Activated CD4-positive, alpha-beta T cell treated with anti-CD3 and anti-CD28 coated beads, Interleukin-2, amount 10 ng/mL, durations not matched to agents 7 days and 5 days (primary cell): ENCODE results near the gene PLAAT3. TPM values are rescaled to one million over a fixed set of nuclear protein-coding genes. Genes with fewer than 3 reads are reported as not detected.

ENCODE experiments used
- CTCF ChIA-PET: fragments of 350-600 bp; sonication (Branson Sonifier 250); formaldehyde crosslinking; loops from one replicate; lab custom pipeline; 2021; ENCODE audit warnings: antibody characterized with exemption; lab: Charles Lee
- POLR2A ChIA-PET: fragments of 350-600 bp; sonication (Branson Sonifier 250); formaldehyde crosslinking; loops from one replicate; lab custom pipeline; 2021; ENCODE audit warnings: antibody characterized with exemption; lab: Charles Lee
- DNase-seq: peaks from one replicate; pipeline ENCODE4 v3.0.0-alpha.2; 2020
- H3K27ac Mint-ChIP-seq: one replicate; pipeline ENCODE4 v1.8.0; 2021; ENCODE audit warnings: mild to moderate bottlenecking, moderate library complexity, mixed read lengths
- H3K27me3 Mint-ChIP-seq: one replicate; pipeline ENCODE4 v1.8.0; 2021; ENCODE audit warnings: mixed read lengths
- H3K36me3 Mint-ChIP-seq: one replicate; pipeline ENCODE4 v1.8.0; 2021; ENCODE audit warnings: low read depth, mixed read lengths
- H3K4me1 Mint-ChIP-seq: one replicate; pipeline ENCODE4 v1.8.0; 2021; ENCODE audit warnings: mixed read lengths
- H3K4me3 Mint-ChIP-seq: one replicate; pipeline ENCODE4 v1.8.0; 2021; ENCODE audit warnings: mild to moderate bottlenecking, moderate library complexity, mixed read lengths
- H3K9me3 Mint-ChIP-seq: one replicate; pipeline ENCODE4 v1.8.0; 2021; ENCODE audit warnings: mixed read lengths
- total RNA-seq, 2 experiments: library from RNA; stranded (reverse); gene quantifications; one replicate each; pipeline ENCODE4 v1.2.3, GENCODE V29; 2021

Gene PLAAT3
- total RNA-seq, 2 experiments from 2014 or later = 1.3 to 1.9 TPM

DNA sequence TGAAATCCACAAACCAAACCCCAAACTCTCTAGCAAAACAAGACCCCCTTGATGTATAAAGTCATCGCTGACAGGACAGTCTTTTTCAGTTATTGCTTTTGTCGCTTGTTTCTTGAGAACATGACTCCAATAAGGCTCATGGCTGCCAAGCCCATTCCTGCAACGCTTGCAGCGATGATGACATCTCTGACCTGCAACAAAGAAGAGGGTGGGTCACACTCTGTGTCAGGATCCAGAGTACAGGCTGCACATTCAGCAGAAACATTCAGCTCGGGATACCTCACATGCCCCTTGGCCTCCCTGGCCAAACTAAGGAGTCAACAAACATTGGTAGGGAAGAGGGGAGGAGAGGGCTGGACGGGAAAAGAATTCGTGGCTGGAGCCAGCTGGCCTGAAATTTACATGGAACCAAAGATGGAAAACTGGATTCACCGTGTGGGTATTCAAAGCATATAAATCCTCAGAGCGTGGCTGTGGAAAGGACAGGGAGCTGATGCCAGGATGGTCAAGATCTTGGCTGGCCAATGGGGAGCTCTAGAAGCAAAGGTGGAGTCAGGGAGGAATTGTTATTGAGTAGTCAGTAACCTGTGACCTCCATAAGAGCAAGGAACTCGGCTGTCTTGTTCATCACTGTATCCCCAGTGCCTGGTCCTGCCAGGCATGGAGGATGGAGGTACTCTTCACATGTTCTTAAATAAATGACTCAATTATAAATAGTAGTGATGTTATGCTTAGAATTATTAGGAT is 39.2 kb downstream of the PLAAT3 start:
- Mint-ChIP-seq H3K27me3 (peaks cover 8% of the 10 kb centered on the region), H3K4me1 (peaks cover 24% of the 10 kb centered on the region), H3K27ac (peak overlapping the region; percentile 85), H3K36me3 (peaks cover 10% of the 10 kb centered on the region), H3K4me3 (peak overlapping the region; percentile 63), H3K9me3 (peaks cover 7% of the 10 kb centered on the region)
- DNase-seq = no peak
- ChIA-PET POLR2A (interaction anchor here (0.6 kb wide), 1 partner anchor 38 kb away, joined by 3 read pairs; the partner anchor contains the start of gene PLAAT4), CTCF (interaction anchor here (0.7 to 2.6 kb wide), 5 partner anchors 8 to 309 kb away, joined by 3 to 7 read pairs (median 3); no protein-coding TSS in a partner anchor)

DNA sequence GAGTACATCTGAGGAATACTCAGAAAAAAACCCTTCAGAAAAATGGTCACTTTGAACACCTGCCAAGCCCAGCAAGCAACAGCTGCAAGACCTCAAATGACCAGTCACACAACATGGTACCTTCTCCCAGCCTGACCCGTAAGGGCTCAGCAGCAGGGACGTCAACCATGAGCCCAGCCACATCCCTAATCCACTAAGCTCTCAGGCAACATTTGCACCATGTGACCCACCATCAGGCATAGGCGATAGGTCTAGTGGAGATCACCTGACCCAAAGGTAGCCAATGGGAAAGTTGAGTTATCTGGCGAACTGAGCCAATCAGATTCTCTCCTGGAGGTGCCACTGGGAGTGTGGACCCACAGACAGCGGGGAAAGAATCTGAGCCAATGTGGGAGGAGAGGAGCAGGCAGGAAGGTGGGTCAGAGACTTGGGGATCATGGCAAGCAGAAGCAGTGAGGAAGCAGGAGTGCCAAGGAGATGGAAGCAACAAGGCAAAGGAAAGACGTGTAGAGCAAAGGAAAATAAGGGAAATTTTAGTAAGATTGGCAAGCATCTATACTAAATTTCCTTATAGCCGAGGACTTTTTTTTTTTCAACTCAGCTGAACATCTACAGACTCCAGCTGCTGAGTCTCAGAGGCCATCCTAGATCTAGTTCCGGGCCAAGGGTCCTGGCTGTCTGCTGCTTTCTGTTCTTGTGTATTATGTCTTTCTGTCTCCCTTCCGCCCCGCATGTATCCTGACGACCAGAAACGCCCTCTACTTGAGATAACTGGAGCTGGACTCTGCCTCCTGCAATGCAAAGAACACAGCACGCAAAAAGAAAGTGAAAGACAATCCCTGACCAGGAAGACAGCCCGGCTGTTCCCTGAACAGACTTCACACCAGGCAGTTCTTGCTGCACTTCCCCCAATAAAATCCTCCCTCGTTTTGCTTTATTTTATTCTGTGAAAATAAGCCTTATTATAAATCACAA is 40.1 kb downstream of the PLAAT3 start:
- H3K36me3 Mint-ChIP-seq = peaks cover 8% of the 10 kb centered on the region

DNA sequence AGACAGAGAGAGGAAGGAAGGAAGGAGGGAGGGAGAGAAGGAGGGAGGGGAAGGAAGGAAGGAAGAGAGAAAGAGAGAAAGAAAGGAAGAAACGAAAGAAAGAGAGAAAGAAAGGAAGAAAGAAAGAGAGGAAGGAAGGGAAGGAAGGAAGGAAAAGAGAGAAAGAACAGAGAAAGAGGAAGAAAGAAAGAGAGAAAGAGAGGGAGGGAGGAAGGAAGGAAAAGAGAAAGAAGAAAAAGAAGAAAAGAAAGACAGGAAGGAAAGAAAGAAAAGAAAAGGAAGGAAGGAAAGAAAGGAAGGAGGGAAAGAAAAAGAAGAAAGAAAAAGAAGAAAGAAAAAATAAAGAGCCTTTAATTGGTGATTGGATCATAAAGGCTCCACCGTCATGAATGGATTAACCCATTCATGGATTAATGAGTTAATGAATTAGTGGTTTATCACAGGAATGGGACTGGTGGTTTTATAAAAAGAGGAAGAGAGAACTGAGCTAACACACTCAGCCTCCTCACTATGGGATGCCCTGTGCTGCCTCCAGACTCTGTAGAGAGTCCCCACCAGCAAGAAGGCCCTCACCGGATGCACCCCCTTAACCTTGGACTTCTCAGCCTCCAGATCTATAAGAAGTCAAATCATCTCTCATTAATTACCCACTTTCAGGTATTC is 42.1 kb downstream of the PLAAT3 start:
- ChIA-PET POLR2A (no interaction called here), CTCF (no interaction called here)
- Mint-ChIP-seq H3K9me3 (no peaks in the 10 kb centered on the region), H3K27ac (no peak overlapping the region), H3K4me1 (peaks cover 36% of the 10 kb centered on the region), H3K27me3 (peaks cover 8% of the 10 kb centered on the region), H3K4me3 (no peak overlapping the region), H3K36me3 (peaks cover 8% of the 10 kb centered on the region)
- DNase-seq = no peak

More for the DNA sequence above, 40.1 kb downstream of the PLAAT3 start:
- H3K27me3 Mint-ChIP-seq = peaks cover 8% of the 10 kb centered on the region
- ChIA-PET POLR2A (interaction anchor here (0.6 kb wide), 1 partner anchor 37 kb away, joined by 3 read pairs; the partner anchor contains the start of gene PLAAT4), CTCF (interaction anchor here (0.6 to 2.6 kb wide), 8 partner anchors 8 to 310 kb away, joined by 3 to 7 read pairs (median 3); partner anchors contain the start of gene PLAAT4)
- peak; percentile 59 for DNase-seq
- peaks cover 24% of the 10 kb centered on the region for H3K4me1 Mint-ChIP-seq
- peak overlapping the region; percentile 85 for H3K27ac Mint-ChIP-seq
- H3K4me3 Mint-ChIP-seq = peak overlapping the region; percentile 63
- H3K9me3 Mint-ChIP-seq = peaks cover 5% of the 10 kb centered on the region

DNA sequence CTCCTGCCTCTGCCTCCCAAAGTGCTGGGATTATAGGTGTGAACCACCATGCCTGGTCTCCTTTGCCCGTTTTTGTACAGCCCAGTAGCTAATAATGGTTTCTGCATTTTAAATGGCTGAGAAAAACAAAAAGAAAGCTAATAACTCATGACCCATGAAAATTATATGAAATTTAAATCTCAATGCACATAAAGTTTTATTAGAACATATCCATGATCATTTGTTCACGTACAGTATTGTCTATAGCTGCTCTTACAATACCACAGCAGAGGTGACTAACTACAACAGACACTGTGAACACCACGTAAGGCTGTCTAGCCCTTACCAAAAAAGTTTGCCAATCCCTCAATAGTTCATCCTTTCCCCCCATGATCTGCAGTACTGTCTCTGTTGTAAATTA is 44.7 kb downstream of the PLAAT3 start:
- CTCF ChIA-PET = no interaction called here
- Mint-ChIP-seq H3K36me3 (peaks cover 7% of the 10 kb centered on the region), H3K27ac (no peak overlapping the region), H3K9me3 (no peaks in the 10 kb centered on the region), H3K4me1 (peaks cover 46% of the 10 kb centered on the region), H3K4me3 (no peak overlapping the region), H3K27me3 (peaks cover 8% of the 10 kb centered on the region)
- no peak for DNase-seq
- POLR2A ChIA-PET = no interaction called here

DNA sequence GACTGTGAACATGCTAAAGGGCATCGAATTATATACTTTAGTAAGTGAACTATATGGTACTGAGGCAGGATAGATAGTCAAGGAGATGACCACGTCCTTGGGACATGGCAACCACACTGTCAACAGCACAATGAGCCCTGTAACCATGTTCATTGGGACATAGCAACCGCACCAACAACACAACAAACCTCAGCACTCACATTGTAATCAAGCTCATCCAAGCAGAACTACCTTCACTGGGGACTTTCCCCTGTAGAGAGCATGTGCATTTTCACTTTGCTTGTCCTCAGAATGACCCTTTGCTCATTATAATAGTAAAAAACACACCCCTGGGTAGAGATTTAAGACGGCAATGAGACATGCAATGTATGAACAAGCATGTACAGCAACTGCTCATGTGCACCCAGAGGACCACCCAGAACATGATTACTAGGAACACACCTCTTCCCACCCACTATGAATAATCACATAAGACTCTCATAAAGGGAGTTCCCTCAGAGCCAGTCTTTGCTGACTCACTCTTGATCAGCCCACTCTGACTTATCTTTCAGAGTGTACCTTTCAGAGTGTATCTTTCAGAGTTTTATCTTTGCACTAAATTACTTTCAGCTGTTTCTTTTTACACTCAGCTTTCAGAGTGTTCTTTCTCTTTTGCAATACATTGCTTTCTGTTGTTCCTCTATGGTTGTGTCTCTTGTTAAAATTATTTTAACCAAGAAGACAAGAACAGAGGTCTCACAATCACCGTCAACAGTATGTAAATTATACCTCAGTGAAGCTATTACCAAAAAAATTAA is 47.0 kb downstream of the PLAAT3 start:
- peaks cover 8% of the 10 kb centered on the region for H3K27me3 Mint-ChIP-seq
- no peak overlapping the region for H3K4me3 Mint-ChIP-seq
- ChIA-PET CTCF (interaction anchor here (1.1 to 1.7 kb wide), 3 partner anchors 11 to 22 kb away, joined by 3 to 4 read pairs (median 4); no protein-coding TSS in a partner anchor), POLR2A (no interaction called here)
- peak overlapping the region; percentile 68 for H3K27ac Mint-ChIP-seq
- H3K9me3 Mint-ChIP-seq = no peaks in the 10 kb centered on the region
- H3K36me3 Mint-ChIP-seq = no peaks in the 10 kb centered on the region
- H3K4me1 Mint-ChIP-seq = peaks cover 51% of the 10 kb centered on the region
- DNase-seq = peak; percentile 74

DNA sequence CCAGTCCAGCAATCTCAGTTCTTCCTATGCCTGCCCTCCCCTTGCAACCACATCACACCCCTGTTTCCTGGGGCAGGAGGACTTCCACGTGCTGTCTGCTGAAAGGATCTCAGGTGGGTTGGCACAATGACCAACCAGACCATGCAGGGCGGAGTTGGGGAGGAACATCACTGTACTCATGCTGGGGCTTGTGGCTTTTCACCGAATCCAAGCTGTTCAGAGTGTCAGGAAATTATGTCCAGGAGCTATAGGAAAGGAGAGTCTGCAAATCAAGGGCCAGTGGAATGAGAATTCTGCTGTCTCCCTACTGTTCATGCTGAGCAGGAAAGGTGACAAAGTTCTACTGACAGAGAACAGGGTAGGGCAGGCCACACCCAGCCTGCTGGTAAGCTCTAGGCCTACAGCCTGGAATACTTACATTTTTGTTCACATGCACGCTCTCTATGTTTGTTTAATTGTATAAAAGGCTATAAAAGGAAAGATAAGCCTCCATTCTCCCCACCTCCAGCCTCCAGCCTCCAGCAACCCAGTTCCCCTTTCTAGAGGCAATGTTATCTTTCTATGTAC is 49.4 kb downstream of the PLAAT3 start:
- Mint-ChIP-seq H3K27ac (peak overlapping the region; percentile 71), H3K9me3 (no peaks in the 10 kb centered on the region), H3K27me3 (peaks cover 2% of the 10 kb centered on the region), H3K4me3 (no peak overlapping the region), H3K36me3 (no peaks in the 10 kb centered on the region), H3K4me1 (peaks cover 69% of the 10 kb centered on the region)
- ChIA-PET POLR2A (no interaction called here), CTCF (interaction anchor here (1.0 to 1.4 kb wide), 3 partner anchors 10 to 29 kb away, joined by 4 read pairs; partner anchors contain the start of gene PLAAT4)
- no peak for DNase-seq

DNA sequence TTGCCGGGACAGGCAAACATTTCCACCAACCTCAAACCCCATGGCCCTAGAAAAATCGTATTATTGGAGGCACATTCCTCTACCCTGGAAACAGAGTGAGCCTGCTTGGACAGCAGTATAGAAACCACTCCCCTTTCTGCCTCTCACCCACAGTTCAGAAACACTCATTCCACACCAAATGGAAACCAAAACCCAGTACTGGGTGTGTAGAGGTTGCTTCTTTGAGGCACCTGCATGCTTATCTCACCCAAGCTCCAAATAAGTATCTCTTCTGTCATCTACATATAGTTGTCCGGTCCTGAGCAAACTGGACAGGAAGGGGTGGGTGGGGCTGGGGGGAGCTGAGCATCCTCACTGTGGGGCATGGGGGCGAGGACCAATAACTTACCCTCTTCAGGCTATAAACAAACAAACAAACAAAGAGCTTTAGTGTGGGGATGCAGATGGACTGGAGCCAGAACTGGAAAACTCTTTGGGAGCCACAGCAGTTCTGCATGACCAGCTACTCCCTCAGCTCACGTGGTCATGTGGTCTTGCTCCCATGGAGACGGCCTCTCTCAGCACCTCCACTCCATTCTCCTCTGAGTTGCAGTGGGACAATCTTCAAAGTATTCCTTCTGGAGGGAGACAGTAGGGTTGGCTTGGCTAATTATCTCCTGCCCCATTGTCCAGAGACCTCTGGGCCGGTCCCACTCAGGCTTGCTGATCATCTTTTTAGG is 50.0 kb downstream of the PLAAT3 start:
- DNase-seq = peak; percentile 68
- Mint-ChIP-seq H3K27ac (peak overlapping the region; percentile 71), H3K4me1 (peaks cover 72% of the 10 kb centered on the region), H3K36me3 (no peaks in the 10 kb centered on the region), H3K9me3 (no peaks in the 10 kb centered on the region), H3K4me3 (no peak overlapping the region), H3K27me3 (peaks cover 2% of the 10 kb centered on the region)
- CTCF ChIA-PET = interaction anchor here (1.0 to 1.4 kb wide), 4 partner anchors 9 to 65 kb away, joined by 4 read pairs; partner anchors contain the start of gene PLAAT4
- POLR2A ChIA-PET = interaction anchor here (0.7 kb wide), 1 partner anchor 28 kb away, joined by 3 read pairs; no protein-coding TSS in a partner anchor

DNA sequence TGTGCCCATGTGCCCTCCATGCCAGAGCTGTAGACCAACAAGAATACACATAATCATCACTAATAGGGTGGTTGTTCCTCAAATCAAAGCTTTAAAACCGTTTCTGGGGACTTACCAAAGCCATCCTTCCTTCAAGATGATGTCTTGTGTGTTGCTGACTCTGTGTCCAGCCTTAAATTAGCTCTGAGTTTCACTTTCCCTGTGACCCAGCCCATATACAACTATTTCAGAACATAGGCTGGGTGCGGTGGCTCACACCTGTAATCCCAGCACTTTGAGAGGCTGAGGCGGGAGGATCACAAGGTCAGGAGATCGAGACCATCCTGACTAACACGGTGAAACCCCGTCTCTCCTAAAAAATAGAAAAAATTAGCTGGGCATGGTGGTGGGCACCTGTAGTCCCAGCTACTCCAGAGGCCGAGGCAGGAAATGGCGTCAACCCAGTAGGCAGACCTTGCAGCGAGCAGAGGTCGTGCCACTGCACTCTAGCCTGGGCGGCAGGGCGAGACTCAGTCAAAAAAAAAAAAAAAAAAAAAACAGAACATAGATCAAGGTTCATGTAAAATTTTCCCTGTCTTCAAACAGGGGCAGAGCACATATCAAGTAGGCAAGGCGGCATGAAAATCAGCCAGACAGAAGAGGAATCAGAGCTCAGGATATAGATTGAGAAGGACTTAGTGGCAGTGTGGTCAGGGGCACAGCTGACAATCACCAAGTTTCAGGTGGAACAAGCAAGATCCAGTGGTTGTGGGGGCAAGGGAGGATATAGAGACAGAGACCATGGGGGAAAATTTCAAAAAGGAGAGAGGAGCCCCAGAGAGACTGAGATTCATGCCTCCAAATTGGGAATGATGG is 50.8 kb downstream of the PLAAT3 start, which contains the start of gene PLAAT2:
PLAAT2 (minus strand) TSS at position 179 of the 855 bp plus-strand sequence; CDS start at position 124, 55 bp downstream.
- H3K27ac Mint-ChIP-seq = peak within 1 kb of the TSS; percentile 43
- H3K4me1 Mint-ChIP-seq = peaks cover 68% of the 10 kb centered on the region
- no peak for DNase-seq
- H3K9me3 Mint-ChIP-seq = no peaks in the 10 kb centered on the region
- no peaks in the 10 kb centered on the region for H3K36me3 Mint-ChIP-seq
- ChIA-PET POLR2A (interaction anchor here (0.7 kb wide), 1 partner anchor 27 kb away, joined by 3 read pairs; no protein-coding TSS in a partner anchor), CTCF (interaction anchor here (1.0 to 2.1 kb wide), 5 partner anchors 8 to 64 kb away, joined by 4 to 8 read pairs (median 4); no protein-coding TSS in a partner anchor)
- H3K4me3 Mint-ChIP-seq = no peak within 1 kb of the TSS
- H3K27me3 Mint-ChIP-seq = peaks cover 2% of the 10 kb centered on the region

DNA sequence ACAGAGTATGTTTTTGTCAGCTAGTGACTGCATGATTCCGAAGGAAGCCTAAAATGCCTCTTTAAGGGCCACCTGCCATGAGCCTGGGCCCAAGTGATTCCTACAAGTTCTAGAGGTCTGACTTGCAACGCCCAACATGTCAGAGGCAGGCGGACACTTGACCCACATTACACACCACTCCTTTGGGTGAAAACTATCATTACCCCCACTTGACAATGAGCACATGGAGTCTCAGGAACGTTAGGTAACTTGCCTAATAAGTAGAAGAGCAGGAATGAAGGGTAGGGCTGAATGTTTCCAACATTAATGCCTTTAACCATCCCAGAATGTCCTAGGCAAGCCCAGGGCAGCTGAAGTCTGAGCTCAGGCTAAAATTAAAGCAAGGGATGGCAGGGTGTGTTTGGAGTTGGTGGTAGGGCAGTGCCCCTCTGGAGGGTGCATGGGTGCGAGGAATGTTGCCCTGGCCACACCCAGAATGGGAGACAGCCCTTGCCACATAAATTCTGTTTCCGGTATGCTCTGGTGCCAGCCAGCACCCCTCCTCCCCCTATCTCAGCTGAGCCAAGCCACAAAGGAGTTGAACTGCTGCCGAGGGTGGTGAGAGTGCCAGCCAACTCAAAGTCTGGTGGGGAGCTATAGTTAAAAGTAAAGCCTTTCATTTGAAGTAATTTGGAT is 53.6 kb downstream of the PLAAT3 start:
- no peak for DNase-seq
- CTCF ChIA-PET = interaction anchor here (0.7 to 1.8 kb wide), 2 partner anchors 8 to 9 kb away, joined by 3 to 4 read pairs; no protein-coding TSS in a partner anchor
- H3K4me1 Mint-ChIP-seq = peaks cover 51% of the 10 kb centered on the region
- no peak overlapping the region for H3K4me3 Mint-ChIP-seq
- no peaks in the 10 kb centered on the region for H3K9me3 Mint-ChIP-seq
- no peaks in the 10 kb centered on the region for H3K36me3 Mint-ChIP-seq
- peaks cover 2% of the 10 kb centered on the region for H3K27me3 Mint-ChIP-seq
- peak overlapping the region; percentile 33 for H3K27ac Mint-ChIP-seq
- POLR2A ChIA-PET = no interaction called here
